Measurements from ENCODE around the gene ITPR1.

ITPR1 gene

GRCh38 chr3:4849739-4850138 is 356.6 kb downstream of the ITPR1 start:
- no peak for TF ChIP-seq CTCF (IDR thresholded peaks at IDR 0.05; ENCODE audit: extremely low read depth, insufficient read depth, missing control alignments)
- no peak for DNase-seq (ENCODE audit: low spot score)
- in situ Hi-C loops (cut with MboI; ENCODE audit: low pct_unique_long_range_greater_than_20kb, low sequenced_read_pairs, unreplicated experiment) = no loop called here

- no peak for TF ChIP-seq CTCF (IDR thresholded peaks at IDR 0.05; ENCODE audit: extremely low read depth, insufficient read depth, missing control alignments)
- DNase-seq (ENCODE audit: low spot score) = no peak
- in situ Hi-C loops (cut with MboI; ENCODE audit: low pct_unique_long_range_greater_than_20kb, low sequenced_read_pairs, unreplicated experiment) = no loop called here
Measured at GRCh38 chr3:4850211-4850927, 357.2 kb downstream of the ITPR1 start.

- in situ Hi-C loops (cut with MboI; ENCODE audit: low pct_unique_long_range_greater_than_20kb, low sequenced_read_pairs, unreplicated experiment) = no loop called here
- TF ChIP-seq CTCF (IDR thresholded peaks at IDR 0.05; ENCODE audit: extremely low read depth, insufficient read depth, missing control alignments) = no peak
- DNase-seq (ENCODE audit: low spot score) = no peak
Measured at GRCh38 chr3:4850928-4851265, 357.7 kb downstream of the ITPR1 start.

- DNase-seq (ENCODE audit: low spot score) = no peak
- in situ Hi-C loops (cut with MboI; ENCODE audit: low pct_unique_long_range_greater_than_20kb, low sequenced_read_pairs, unreplicated experiment) = no loop called here
- TF ChIP-seq CTCF (IDR thresholded peaks at IDR 0.05; ENCODE audit: extremely low read depth, insufficient read depth, missing control alignments) = no peak
Measured at GRCh38 chr3:4852780-4853748, 359.9 kb downstream of the ITPR1 start.

DNA sequence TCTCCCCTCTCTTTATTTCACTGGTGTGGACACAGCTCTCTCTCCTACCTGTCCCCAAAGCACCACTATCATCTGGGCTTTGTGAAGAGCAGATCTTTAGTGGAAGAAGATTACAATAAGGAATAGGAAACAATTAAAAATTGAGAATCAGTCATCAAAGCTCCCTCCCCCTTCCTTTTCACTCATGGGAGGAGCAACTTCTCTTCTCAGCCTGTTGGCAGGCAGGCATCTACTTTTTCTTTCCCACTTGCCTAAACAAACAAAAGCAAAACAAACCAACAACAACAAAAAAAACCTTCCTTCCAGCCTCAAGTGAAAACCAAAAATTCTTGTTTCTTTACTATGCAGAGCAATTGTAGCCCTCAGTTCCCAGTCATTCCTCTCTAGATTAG is 360.6 kb downstream of the ITPR1 start:
- no peak for TF ChIP-seq CTCF (IDR thresholded peaks at IDR 0.05; ENCODE audit: extremely low read depth, insufficient read depth, missing control alignments)
- DNase-seq (ENCODE audit: low spot score) = no peak
- in situ Hi-C loops (cut with MboI; ENCODE audit: low pct_unique_long_range_greater_than_20kb, low sequenced_read_pairs, unreplicated experiment) = no loop called here

GRCh38 chr3:4855676-4856075 is 362.5 kb downstream of the ITPR1 start:
- in situ Hi-C loops (cut with MboI; ENCODE audit: low pct_unique_long_range_greater_than_20kb, low sequenced_read_pairs, unreplicated experiment) = no loop called here
- no peak for DNase-seq (ENCODE audit: low spot score)
- TF ChIP-seq CTCF (IDR thresholded peaks at IDR 0.05; ENCODE audit: extremely low read depth, insufficient read depth, missing control alignments) = no peak
